ENCODE results near the gene ANGPTL2. TPM values are rescaled to one million over a fixed set of nuclear protein-coding genes. Genes with fewer than 3 reads are reported as not detected.
A peak's percentile ranks its signal among the peaks of the same experiment; 100 is the strongest.

Gene ANGPTL2
- total RNA-seq, 1 experiment from 2014 or later, result 18.6 TPM

- no peak for DNase-seq (ENCODE audit: low read depth)
Measured at GRCh38 chr9:127051881-127052595, 70.4 kb downstream of the ANGPTL2 start.

- DNase-seq (ENCODE audit: low read depth), result no peak
Measured at GRCh38 chr9:127050591-127051001, 71.8 kb downstream of the ANGPTL2 start.

DNA sequence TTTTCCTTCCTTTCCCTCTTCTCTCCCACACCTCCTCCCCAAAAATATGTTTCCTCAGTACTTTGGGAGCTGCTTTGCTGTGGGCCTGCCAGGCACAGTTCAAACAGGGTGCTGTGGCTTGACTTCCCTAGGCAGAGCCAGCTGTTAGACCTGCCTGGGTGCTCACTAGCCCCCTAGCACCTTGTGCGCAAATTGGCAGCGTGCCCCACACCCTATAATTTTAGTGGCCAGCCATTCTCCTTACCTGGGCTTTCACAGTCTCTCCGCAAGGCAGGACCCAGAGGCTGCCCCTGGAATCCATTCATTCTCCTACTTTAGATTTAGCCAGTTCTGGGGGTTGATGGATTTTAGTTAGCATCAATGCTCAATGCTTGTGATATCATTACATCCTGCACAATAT is 72.3 kb downstream of the ANGPTL2 start:
- no peak for DNase-seq (ENCODE audit: low read depth)

DNA sequence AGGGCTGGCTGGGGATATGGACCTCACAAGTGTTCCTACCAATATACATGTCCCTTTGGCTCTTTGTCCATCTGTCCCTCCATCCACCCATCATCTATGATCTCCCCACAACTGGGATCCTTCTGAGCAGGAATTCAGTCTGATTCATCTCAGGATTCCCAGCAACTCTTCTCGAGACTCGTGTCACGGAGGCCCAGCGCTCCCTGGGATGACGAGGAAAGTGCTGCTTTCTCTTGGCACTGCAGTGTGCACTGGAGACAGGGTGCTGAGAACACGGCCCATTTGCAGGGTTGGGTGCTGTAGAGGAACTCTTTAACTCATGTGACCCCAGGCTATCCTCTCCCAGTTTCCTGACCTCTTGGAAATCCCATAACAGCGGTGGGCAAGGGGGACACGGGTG is 72.9 kb downstream of the ANGPTL2 start:
- DNase-seq (ENCODE audit: low read depth), result peak; percentile 55

- peak; percentile 98 for DNase-seq (ENCODE audit: low read depth)
Measured at GRCh38 chr9:127049044-127049443, 73.4 kb downstream of the ANGPTL2 start.

GRCh38 chr9:127047971-127048370 is 74.5 kb downstream of the ANGPTL2 start:
- no peak for DNase-seq (ENCODE audit: low read depth)

- DNase-seq (ENCODE audit: low read depth), result no peak
Measured at GRCh38 chr9:127045148-127045547, 77.3 kb downstream of the ANGPTL2 start.

- DNase-seq (ENCODE audit: low read depth), result no peak
Measured at GRCh38 chr9:127039492-127039891, 82.9 kb downstream of the ANGPTL2 start.

- DNase-seq (ENCODE audit: low read depth), result no peak
Measured at GRCh38 chr9:127038531-127038930, 83.9 kb downstream of the ANGPTL2 start.

Other genes with a start within 250 kb of the ANGPTL2 start
- gene RALGPS1, start 207.9 kb downstream of the ANGPTL2 start, total RNA-seq (2014; rRNA removed; shearing (Covaris generic)), result 4.9 and 18.7 TPM in 2 replicates
- 3.5 and 14.0 TPM in 2 replicates for gene GARNL3, start 142.1 kb upstream of the ANGPTL2 start, total RNA-seq (2014; rRNA removed; shearing (Covaris generic))